ENCODE measurements around the gene SH3RF2. TPM values are rescaled to one million over a fixed set of nuclear protein-coding genes. Genes with fewer than 3 reads are reported as not detected.

Gene SH3RF2
- total and polyA plus RNA-seq, 4 donors = 3.1 to 12.9 (median 4.1) TPM

DNA sequence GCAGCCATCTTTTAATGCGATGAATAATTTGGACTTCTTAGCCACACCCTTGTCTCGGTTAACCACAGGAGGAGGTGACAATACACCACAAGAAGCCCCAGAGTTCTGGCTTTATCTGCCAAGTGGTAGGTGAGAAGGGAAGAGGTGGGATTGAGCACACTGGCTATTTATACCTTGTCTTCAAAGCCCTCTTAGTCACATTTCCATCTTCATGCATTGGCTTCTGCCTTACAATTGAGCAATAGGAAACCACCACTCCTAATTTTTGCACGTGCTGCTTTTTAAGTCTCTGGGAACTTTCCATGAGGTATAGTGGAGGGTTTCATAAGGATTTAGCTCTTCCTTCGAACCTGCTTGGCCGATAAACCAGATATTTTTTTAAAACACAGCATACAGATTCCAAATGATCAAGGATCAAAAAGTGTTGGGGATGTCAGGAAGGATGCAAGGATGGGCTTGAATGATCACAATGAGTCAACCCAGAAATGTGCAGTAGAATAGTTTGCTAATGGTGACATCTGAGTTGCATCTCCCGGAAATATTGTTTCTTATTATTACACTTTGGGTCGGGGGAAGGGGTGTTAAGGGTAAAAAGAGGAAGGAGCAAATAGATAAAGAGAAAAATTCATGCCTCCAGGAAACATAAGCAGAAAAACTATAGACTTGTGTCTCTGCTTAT is 143.5 kb downstream of the SH3RF2 start:
- no peaks in the 10 kb centered on the region for H3K4me1 ChIP-seq (ENCODE audit: control insufficient read depth in 1 of 2, insufficient read depth in 2 of 2, low read length in 2 of 2)
- peaks cover 3% of the 10 kb centered on the region for H3K9me3 ChIP-seq (ENCODE audit: control insufficient read depth, low read length)
- H3K36me3 ChIP-seq (ENCODE audit: control insufficient read depth in 1 of 2, insufficient read depth in 2 of 2, low read length in 1 of 2) = peaks cover 0 to 1% of the 10 kb centered on the region in 2 donors
- DNase-seq = no peak
- intact Hi-C loops (cut with DNase I) = no loop called here
- no peaks in the 10 kb centered on the region for H3K27me3 ChIP-seq (ENCODE audit: control insufficient read depth in 1 of 2, insufficient read depth in 2 of 2, low read length in 1 of 2)
- no peak overlapping the region for H3K27ac ChIP-seq (ENCODE audit: low read depth in 1 of 2, low read length in 2 of 2)
- H3K4me3 ChIP-seq (ENCODE audit: low read length in 2 of 2) = no peak overlapping the region
- 63 to 70% methylated on average over 7 of the region's 7 CpGs for WGBS, 2 donors
- no peak for ATAC-seq (ENCODE audit: low FRiP score)

DNA sequence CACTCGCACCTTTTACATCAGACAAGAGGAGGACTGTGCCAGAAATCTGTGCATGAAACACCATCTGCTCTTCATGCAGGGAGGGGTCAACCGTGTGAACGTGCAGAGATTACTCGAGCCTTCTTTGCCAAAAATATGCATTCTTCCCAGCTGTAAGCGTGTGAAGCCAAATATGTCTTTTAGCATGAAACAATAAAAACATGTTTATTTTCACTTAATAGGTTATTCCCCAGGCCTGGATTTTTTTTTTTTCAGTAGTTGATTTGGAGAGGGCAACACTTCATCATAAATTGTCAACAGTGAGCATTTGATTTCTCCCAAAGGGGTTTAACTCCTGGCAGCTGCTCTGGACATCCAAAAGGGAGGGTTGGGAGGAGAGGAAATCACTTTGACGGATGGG is 145.2 kb downstream of the SH3RF2 start:
- intact Hi-C loops (cut with DNase I) = no loop called here
- Histone ChIP-seq H3K27me3 (ENCODE audit: control insufficient read depth in 1 of 2, insufficient read depth in 2 of 2, low read length in 1 of 2) (no peaks in the 10 kb centered on the region), H3K4me1 (ENCODE audit: control insufficient read depth in 1 of 2, insufficient read depth in 2 of 2, low read length in 2 of 2) (no peaks in the 10 kb centered on the region), H3K4me3 (ENCODE audit: low read length in 2 of 2) (no peak overlapping the region), H3K9me3 (ENCODE audit: control insufficient read depth, low read length) (peaks cover 3% of the 10 kb centered on the region), H3K36me3 (ENCODE audit: control insufficient read depth in 1 of 2, insufficient read depth in 2 of 2, low read length in 1 of 2) (peaks cover 0 to 1% of the 10 kb centered on the region in 2 donors), H3K27ac (ENCODE audit: low read depth in 1 of 2, low read length in 2 of 2) (no peak overlapping the region)
- ATAC-seq (ENCODE audit: low FRiP score) (no peak), DNase-seq (no peak)
- WGBS, 2 donors = 24 to 28% methylated on average over 6 of the region's 6 CpGs

DNA sequence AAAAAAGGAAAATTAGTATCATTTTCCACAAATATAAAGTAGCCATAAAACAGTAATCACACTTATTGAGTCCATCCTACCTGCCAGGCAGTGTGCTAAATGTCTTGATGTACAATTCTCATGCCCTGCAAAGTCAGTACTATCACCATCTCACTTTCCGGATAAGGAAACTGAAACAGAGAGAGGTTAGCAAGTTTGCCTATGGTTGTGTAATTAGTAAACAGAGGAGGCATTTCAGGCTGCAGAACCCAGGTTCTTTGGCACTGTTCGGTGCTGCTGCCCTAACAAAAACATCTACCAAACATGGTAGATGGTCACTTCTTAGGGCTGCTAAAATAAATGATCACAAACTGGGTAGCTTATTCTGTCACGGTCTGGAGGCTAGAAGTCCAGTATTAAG is 146.4 kb downstream of the SH3RF2 start:
- DNase-seq = no peak
- Histone ChIP-seq H3K36me3 (ENCODE audit: control insufficient read depth in 1 of 2, insufficient read depth in 2 of 2, low read length in 1 of 2) (no peaks in the 10 kb centered on the region), H3K4me1 (ENCODE audit: control insufficient read depth in 1 of 2, insufficient read depth in 2 of 2, low read length in 2 of 2) (no peaks in the 10 kb centered on the region), H3K4me3 (ENCODE audit: low read length in 2 of 2) (no peak overlapping the region), H3K27me3 (ENCODE audit: control insufficient read depth in 1 of 2, insufficient read depth in 2 of 2, low read length in 1 of 2) (no peaks in the 10 kb centered on the region), H3K9me3 (ENCODE audit: control insufficient read depth, low read length) (peaks cover 3% of the 10 kb centered on the region), H3K27ac (ENCODE audit: low read depth in 1 of 2, low read length in 2 of 2) (no peak overlapping the region)
- WGBS, 2 donors = 95 to 96% methylated on average over 3 of the region's 3 CpGs
- no peak for ATAC-seq (ENCODE audit: low FRiP score)
- intact Hi-C loops (cut with DNase I) = no loop called here

DNA sequence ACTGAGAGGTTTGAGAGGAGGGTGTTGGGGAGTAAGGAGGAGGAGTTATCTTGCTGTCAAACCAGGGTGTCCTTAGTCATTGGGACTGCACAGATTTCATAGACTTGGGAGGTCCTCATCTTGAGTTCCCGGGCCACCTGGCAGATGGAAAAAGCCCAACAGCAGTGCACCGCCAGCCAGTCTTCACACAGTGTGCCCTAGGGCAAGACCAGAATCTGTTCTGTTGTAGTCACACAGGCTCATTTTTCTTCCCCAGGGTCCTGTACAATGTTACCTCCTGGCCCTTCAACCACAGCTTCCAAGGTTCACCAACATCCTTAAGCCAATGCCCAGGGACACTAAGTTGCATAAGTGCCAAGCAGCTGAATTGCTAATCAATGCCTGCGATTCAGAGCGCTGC is 148.0 kb downstream of the SH3RF2 start:
- H3K27ac ChIP-seq (ENCODE audit: low read depth in 1 of 2, low read length in 2 of 2) = no peak overlapping the region
- no peaks in the 10 kb centered on the region for H3K4me1 ChIP-seq (ENCODE audit: control insufficient read depth in 1 of 2, insufficient read depth in 2 of 2, low read length in 2 of 2)
- ATAC-seq (ENCODE audit: low FRiP score) = no peak
- no peak overlapping the region for H3K4me3 ChIP-seq (ENCODE audit: low read length in 2 of 2)
- H3K9me3 ChIP-seq (ENCODE audit: control insufficient read depth, low read length) = peaks cover 3% of the 10 kb centered on the region
- intact Hi-C loops (cut with DNase I) = no loop called here
- no peak for DNase-seq
- H3K27me3 ChIP-seq (ENCODE audit: control insufficient read depth in 1 of 2, insufficient read depth in 2 of 2, low read length in 1 of 2) = no peaks in the 10 kb centered on the region
- 95 to 97% methylated on average over 4 of the region's 4 CpGs for WGBS, 2 donors
- no peaks in the 10 kb centered on the region for H3K36me3 ChIP-seq (ENCODE audit: control insufficient read depth in 1 of 2, insufficient read depth in 2 of 2, low read length in 1 of 2)

DNA sequence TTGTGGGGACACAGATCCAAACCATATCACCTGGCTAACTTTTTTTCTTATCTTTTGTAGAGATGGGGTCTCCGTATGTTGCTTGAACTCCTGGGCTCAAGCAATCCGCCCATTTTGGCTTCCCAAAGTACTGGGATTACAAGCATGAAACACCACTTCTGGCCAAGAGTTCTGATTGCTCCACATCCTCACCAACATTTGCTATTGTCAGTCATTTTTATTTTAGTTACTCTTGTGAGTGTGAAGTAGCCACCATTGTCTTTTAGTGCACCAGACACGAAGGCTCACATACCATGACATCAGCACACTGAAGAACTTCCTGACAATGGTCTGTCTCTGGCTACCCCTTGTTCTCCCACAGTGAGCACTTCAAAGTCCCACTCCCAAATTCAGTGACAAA is 151.7 kb downstream of the SH3RF2 start:
- ATAC-seq (ENCODE audit: low FRiP score) (no peak), DNase-seq (no peak)
- Histone ChIP-seq H3K9me3 (ENCODE audit: control insufficient read depth, low read length) (peaks cover 3% of the 10 kb centered on the region), H3K27ac (ENCODE audit: low read depth in 1 of 2, low read length in 2 of 2) (no peak overlapping the region), H3K4me1 (ENCODE audit: control insufficient read depth in 1 of 2, insufficient read depth in 2 of 2, low read length in 2 of 2) (no peaks in the 10 kb centered on the region), H3K27me3 (ENCODE audit: control insufficient read depth in 1 of 2, insufficient read depth in 2 of 2, low read length in 1 of 2) (no peaks in the 10 kb centered on the region), H3K4me3 (ENCODE audit: low read length in 2 of 2) (no peak overlapping the region), H3K36me3 (ENCODE audit: control insufficient read depth in 1 of 2, insufficient read depth in 2 of 2, low read length in 1 of 2) (no peaks in the 10 kb centered on the region)
- 89 to 92% methylated on average over 3 of the region's 3 CpGs for whole genome bisulfite sequencing, 2 donors
- intact Hi-C loops (cut with DNase I) = no loop called here

DNA sequence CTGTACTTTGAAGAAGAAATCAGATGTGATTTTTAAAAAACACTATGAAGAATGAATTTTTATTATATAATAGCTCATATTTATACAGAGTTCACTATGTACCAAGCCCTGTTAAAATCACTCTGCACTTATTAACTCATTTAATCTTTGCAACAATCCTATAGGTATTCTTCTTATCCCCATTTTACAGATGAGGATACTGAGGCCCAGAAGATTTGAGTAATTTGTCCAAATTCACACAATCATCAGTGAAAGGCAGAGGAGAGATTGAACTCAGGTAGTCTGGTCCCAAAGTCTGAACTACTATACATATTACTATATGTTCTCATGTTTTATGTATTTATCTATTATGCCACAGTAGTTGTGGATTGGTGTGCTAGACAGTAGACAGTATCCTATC is 152.9 kb downstream of the SH3RF2 start:
- Histone ChIP-seq H3K27ac (ENCODE audit: low read depth in 1 of 2, low read length in 2 of 2) (no peak overlapping the region), H3K9me3 (ENCODE audit: control insufficient read depth, low read length) (no peaks in the 10 kb centered on the region), H3K27me3 (ENCODE audit: control insufficient read depth in 1 of 2, insufficient read depth in 2 of 2, low read length in 1 of 2) (no peaks in the 10 kb centered on the region), H3K4me1 (ENCODE audit: control insufficient read depth in 1 of 2, insufficient read depth in 2 of 2, low read length in 2 of 2) (no peaks in the 10 kb centered on the region), H3K36me3 (ENCODE audit: control insufficient read depth in 1 of 2, insufficient read depth in 2 of 2, low read length in 1 of 2) (no peaks in the 10 kb centered on the region), H3K4me3 (ENCODE audit: low read length in 2 of 2) (no peak overlapping the region)
- intact Hi-C loops (cut with DNase I) = no loop called here
- DNase-seq (no peak), ATAC-seq (ENCODE audit: low FRiP score) (no peak)

DNA sequence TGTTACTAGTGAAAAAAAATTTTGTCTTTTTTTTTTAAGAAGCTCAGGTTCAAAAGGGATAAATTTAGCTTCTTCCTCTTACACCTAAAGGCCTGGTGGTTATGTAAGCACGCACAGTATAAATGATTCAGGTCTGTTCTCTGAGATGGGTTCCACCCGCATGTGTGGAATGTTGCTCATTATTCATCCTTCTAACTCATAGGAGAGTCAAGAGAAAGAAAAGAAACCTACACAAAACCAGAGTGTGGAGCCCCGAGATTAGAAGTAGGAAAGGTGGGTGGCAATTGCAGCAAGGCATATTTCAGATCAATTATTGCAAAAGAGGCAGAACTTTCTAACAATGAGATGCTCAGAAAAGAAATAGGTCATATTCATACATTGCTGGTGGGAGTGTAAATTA is 155.5 kb downstream of the SH3RF2 start:
- Histone ChIP-seq H3K27me3 (ENCODE audit: control insufficient read depth in 1 of 2, insufficient read depth in 2 of 2, low read length in 1 of 2) (no peaks in the 10 kb centered on the region), H3K9me3 (ENCODE audit: control insufficient read depth, low read length) (no peaks in the 10 kb centered on the region), H3K36me3 (ENCODE audit: control insufficient read depth in 1 of 2, insufficient read depth in 2 of 2, low read length in 1 of 2) (no peaks in the 10 kb centered on the region), H3K4me1 (ENCODE audit: control insufficient read depth in 1 of 2, insufficient read depth in 2 of 2, low read length in 2 of 2) (no peaks in the 10 kb centered on the region), H3K4me3 (ENCODE audit: low read length in 2 of 2) (no peak overlapping the region), H3K27ac (ENCODE audit: low read depth in 1 of 2, low read length in 2 of 2) (no peak overlapping the region)
- DNase-seq (no peak), ATAC-seq (ENCODE audit: low FRiP score) (no peak)
- 80 to 81% methylated on average over 3 of the region's 3 CpGs for WGBS, 2 donors
- intact Hi-C loops (cut with DNase I) = no loop called here

DNA sequence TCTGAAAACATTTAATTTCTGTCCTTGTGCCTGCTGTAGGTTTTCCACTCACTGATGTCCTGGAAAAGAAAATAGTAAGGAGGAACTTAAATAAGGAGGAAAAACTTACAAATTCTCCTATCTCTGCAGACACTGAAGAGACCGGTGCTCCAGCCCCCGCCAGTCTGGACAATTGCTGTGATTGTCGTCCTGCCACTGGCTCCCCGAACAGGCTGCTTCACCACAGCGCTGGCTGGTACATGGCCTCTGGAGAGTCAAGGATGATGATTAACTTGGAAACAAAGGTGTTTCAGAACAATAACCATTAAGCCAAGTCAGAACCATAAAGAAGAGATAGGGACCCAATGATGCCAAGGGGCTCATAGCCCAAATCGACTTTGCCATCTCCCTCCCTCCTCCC is 161.7 kb downstream of the SH3RF2 start:
- no peak overlapping the region for H3K27ac ChIP-seq (ENCODE audit: low read depth in 1 of 2, low read length in 2 of 2)
- H3K9me3 ChIP-seq (ENCODE audit: control insufficient read depth, low read length) = no peaks in the 10 kb centered on the region
- no peak for ATAC-seq (ENCODE audit: low FRiP score)
- no peak overlapping the region for H3K4me3 ChIP-seq (ENCODE audit: low read length in 2 of 2)
- H3K4me1 ChIP-seq (ENCODE audit: control insufficient read depth in 1 of 2, insufficient read depth in 2 of 2, low read length in 2 of 2) = no peaks in the 10 kb centered on the region
- intact Hi-C loops (cut with DNase I) = no loop called here
- no peaks in the 10 kb centered on the region for H3K27me3 ChIP-seq (ENCODE audit: control insufficient read depth in 1 of 2, insufficient read depth in 2 of 2, low read length in 1 of 2)
- no peaks in the 10 kb centered on the region for H3K36me3 ChIP-seq (ENCODE audit: control insufficient read depth in 1 of 2, insufficient read depth in 2 of 2, low read length in 1 of 2)
- 90 to 96% methylated on average over 6 of the region's 6 CpGs for WGBS, 2 donors
- DNase-seq = no peak

DNA sequence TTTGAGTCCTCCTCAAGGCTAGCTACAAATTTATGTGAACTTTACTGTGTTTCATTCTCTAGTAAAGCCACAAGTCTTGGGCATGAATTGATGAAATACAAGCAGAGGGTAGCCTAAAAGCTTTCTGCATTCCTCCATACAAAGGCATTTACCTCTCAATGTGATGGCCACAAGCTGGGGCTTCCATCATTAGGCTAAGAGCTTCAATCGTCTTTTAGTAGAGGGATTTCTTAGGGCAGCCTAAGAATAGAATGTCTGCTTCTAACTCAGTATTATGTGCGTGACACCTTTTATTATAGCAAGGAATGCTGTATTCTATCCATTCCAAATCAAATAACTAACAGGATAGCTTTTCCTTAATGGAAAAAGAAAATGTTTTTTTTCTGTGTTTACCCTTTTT is 165.3 kb downstream of the SH3RF2 start:
- ATAC-seq (ENCODE audit: low FRiP score) = no peak
- Histone ChIP-seq H3K4me1 (ENCODE audit: control insufficient read depth in 1 of 2, insufficient read depth in 2 of 2, low read length in 2 of 2) (no peaks in the 10 kb centered on the region), H3K9me3 (ENCODE audit: control insufficient read depth, low read length) (no peaks in the 10 kb centered on the region), H3K27me3 (ENCODE audit: control insufficient read depth in 1 of 2, insufficient read depth in 2 of 2, low read length in 1 of 2) (no peaks in the 10 kb centered on the region), H3K36me3 (ENCODE audit: control insufficient read depth in 1 of 2, insufficient read depth in 2 of 2, low read length in 1 of 2) (peaks cover 0 to 5% of the 10 kb centered on the region in 2 donors), H3K27ac (ENCODE audit: low read depth in 1 of 2, low read length in 2 of 2) (no peak overlapping the region), H3K4me3 (ENCODE audit: low read length in 2 of 2) (no peak overlapping the region)
- WGBS, 2 donors = 12% methylated on average over 2 of the region's 2 CpGs
- no peak for DNase-seq
- intact Hi-C loops (cut with DNase I) = no loop called here
